ENCODE results near the gene FKBP3.

The FKBP3 gene

DNA sequence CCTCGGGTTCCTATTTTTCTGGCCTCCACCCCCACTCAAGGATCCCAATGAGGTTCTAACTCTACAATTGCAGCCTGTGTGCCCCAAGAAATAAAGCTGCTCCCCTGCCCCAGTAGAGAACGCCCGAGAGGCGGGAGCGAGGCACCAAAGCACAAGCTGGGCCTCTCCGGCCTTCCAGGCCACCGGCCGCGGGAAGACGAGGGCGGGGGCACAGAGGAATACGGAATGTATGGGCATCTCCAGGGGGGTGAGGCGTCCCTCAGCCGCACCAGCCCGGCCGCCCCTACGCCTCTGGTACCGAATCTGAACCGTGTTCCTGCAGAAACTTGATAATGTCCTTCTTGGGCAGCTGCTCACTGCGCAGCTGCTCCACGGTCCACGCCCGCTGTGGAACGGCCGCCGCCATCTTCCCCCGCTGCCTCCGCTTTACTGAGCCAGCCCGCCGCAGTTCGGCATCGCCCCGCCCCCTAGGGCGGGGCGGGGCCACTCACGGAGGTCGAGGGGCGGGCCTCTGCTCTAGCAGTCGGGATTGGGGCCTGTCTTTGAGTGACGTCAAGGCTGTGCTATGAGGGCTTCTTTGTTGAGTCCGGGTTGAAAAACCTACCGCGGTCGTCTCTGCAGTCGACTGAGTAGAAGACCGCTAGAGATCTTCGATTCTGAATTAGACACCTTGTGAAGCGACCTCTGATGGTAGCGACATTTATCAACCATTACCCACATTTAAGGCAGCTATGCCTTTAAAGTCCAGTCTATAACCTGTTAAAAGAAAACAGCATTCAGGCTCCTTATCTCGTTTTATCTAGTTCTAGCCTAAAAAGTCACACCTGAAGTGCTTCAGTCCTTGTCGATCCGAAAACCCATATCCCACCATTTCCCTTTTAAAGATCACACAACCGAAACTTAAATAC, at the start of gene FKBP3:
TSS of gene FKBP3 (minus strand) at position 431 of the 908 bp plus-strand sequence. CDS start at position 406, 25 bp downstream.
- TF ChIP-seq, protein P1, sequence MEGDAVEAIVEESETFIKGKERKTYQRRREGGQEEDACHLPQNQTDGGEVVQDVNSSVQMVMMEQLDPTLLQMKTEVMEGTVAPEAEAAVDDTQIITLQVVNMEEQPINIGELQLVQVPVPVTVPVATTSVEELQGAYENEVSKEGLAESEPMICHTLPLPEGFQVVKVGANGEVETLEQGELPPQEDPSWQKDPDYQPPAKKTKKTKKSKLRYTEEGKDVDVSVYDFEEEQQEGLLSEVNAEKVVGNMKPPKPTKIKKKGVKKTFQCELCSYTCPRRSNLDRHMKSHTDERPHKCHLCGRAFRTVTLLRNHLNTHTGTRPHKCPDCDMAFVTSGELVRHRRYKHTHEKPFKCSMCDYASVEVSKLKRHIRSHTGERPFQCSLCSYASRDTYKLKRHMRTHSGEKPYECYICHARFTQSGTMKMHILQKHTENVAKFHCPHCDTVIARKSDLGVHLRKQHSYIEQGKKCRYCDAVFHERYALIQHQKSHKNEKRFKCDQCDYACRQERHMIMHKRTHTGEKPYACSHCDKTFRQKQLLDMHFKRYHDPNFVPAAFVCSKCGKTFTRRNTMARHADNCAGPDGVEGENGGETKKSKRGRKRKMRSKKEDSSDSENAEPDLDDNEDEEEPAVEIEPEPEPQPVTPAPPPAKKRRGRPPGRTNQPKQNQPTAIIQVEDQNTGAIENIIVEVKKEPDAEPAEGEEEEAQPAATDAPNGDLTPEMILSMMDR (IDR thresholded peaks at IDR 0.05; ENCODE audit: extremely low read depth, missing control alignments) = no peak
- peak; percentile 94 for DNase-seq (ENCODE audit: low spot score)

DNA sequence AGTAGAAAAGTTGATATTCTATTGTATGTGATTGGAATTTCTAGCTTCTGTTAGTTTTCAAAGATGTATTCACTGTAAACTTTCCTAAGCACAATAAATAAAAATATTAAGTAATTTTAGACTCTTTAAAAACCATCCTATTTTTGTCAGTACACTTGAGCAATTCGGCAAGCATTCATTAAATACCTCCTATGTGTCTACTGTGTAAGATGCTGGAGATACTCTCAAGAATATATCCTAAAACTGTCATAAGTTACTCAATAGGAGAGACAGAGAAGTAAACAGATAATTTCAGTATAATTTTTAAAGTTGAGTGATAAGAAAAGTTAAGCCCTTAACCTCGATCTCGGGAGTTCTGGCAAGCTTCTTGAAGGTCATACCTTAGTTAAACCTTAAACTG, 47.5 kb upstream of the FKBP3 start:
- TF ChIP-seq, protein P1 (IDR thresholded peaks at IDR 0.05; ENCODE audit: extremely low read depth, missing control alignments) = no peak
- DNase-seq (ENCODE audit: low spot score) = no peak

DNA sequence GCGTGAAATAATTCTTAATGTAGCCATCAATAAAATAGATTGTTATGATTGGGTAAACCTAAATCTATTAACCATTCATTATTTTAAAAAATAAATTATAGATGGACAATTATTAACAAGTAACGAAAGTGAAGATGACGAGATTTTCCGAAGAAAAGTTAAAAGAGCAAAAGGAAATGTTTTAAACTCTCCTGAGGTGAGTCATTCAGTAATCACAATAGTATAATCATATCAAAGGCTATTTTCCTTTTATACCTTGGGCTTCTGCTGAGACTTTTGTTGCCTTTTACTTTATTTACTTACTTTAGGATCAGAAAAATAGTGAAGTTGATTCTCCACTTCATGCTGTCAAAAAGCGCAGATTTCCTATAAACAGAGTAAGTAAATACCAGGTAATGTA, 47.0 kb upstream of the FKBP3 start:
- no peak for DNase-seq (ENCODE audit: low spot score)
- TF ChIP-seq, protein P1 (IDR thresholded peaks at IDR 0.05; ENCODE audit: extremely low read depth, missing control alignments) = no peak

DNA sequence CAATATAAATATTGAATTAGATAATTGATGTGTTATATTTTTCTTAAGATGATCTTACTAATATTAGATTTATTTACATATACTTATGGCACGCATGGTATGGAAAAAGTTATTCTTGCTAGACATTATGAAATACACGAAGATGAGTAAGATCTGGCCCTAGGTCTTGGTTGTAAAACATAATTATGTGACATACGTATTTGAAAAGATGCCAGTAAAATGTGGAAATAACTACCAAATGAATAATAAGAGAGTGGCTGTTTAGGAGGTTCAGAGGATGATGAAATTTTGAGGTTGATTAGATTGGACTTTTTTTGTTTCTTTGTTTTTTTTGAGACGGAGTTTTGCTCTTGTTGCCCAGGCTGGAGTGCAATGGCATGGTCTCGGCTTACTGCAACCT, 42.8 kb upstream of the FKBP3 start:
- no peak for DNase-seq (ENCODE audit: low spot score)
- TF ChIP-seq, protein P1 (IDR thresholded peaks at IDR 0.05; ENCODE audit: extremely low read depth, missing control alignments) = no peak

DNA sequence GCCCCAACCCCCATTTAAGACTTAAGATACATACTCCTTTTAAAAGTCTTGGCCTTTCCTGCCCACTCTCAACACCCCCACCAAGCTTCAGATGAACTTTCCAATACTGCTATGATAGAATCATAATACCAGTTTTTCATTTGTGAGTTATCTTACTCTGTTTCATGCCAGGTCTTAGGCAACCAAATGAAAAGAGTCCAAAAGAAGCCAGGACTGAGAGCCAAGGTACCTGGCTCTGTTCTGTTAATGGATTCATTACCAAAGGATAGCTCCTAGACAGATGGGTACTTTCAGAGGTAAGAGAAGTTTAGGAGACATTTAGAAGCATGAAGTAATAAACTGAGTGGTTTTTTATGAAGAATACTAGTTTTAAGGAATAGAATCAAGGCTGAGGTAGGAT, 35.6 kb upstream of the FKBP3 start:
- DNase-seq (ENCODE audit: low spot score) = no peak
- TF ChIP-seq, protein P1 (IDR thresholded peaks at IDR 0.05; ENCODE audit: extremely low read depth, missing control alignments) = no peak

DNA sequence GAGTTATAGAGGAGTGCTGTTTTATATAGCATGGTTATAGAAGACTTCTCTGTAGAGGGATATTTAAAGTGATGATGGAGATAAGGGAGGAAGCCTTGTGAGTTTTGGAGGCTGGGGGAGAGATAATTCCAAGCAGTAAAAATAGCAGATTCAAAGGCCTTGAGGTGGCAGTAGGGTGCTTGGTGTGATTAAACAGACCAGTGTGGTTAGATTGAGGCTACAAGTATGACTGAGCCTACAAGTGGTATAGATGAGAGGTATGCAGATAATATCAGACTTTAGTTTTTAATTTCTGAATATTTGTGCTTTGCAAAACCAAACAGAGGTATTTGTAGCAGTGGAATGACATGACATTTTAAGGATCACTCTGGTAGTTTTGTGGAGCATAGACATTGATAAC, 21.8 kb upstream of the FKBP3 start:
- TF ChIP-seq, protein P1 (IDR thresholded peaks at IDR 0.05; ENCODE audit: extremely low read depth, missing control alignments) = no peak
- no peak for DNase-seq (ENCODE audit: low spot score)

DNA sequence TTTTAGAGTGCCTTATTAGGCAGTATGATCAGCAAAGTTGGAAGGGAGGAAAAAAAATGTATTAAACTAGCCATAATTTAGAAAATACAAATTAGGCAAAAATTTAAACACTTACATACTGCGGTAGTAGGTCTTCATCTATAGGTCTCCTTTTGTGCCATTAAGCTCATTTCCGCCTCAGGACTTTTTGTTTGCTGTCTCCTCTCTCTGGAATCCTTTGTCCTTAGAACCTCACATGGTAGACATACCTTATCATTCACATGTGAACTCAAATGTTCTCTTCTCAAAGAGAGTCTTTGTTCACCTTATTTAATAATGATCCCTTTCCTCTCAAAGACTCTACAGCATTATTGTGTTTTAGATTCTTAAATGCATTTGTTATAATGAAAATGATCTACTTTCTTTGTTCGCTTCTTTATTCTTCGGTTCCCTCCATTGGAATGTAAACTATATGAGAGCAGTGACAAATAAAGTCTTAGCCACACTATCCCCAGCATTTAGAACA, 16.2 kb upstream of the FKBP3 start:
- TF ChIP-seq, protein P1 (IDR thresholded peaks at IDR 0.05; ENCODE audit: extremely low read depth, missing control alignments) = no peak
- no peak for DNase-seq (ENCODE audit: low spot score)
